NCI-H1436 (cell line): ENCODE measurements around the gene SBK1.
"Not testable (repeated sequence)": the region's sequence is repeated elsewhere in the genome, so short reads cannot be mapped to it uniquely, and the experiment has no call there.

Source experiments
- DNase-seq: peaks from one replicate; lab custom pipeline; 2025; lab: John Stamatoyannopoulos, UW

SBK1 gene

DNA sequence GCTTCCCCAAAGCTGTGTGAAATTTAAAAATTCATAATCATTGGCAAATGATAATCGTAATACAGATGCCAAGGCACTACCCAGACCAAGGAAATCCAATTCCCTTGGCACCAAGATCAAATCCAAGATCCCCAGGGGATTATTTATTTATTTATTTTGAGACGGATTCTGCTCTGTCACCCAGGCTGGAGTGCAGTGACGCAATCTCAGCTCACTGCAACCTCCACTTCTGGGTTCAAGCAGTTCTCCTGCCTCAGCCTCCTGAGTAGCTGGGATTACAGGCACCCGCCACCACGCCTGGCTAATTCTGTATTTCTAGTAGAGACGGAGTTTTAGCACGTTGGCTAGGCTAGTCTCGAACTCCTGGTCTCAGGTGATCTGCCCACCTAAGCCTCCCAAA is 43.4 kb downstream of the SBK1 start:
- DNase-seq: not testable (repeated sequence)

- DNase-seq: not testable (repeated sequence)
Measured at GRCh38 chr16:28336940-28337710, 44.8 kb downstream of the SBK1 start.

GRCh38 chr16:28338230-28338629 is 45.9 kb downstream of the SBK1 start:
- DNase-seq: not testable (repeated sequence)

DNA sequence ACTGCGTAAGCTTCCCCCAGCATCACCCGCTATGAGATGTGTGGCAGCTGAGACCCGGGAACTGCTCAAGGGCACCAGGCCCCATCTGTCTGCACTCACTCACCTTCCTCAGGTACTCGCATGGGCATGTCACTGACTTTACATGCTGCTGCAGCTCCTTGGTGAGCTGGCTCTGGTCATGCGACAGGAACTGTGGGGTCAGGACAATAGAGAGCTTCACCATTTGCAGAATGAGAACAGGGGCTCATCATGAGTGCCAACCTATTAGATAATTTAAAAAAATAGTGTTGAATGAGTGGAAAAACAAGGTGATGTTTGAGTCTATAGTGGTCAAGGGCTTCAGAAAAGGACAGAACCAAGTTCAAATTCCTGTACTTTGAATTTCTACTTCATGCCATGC is 70.3 kb downstream of the SBK1 start:
- DNase-seq: not testable (repeated sequence)

DNA sequence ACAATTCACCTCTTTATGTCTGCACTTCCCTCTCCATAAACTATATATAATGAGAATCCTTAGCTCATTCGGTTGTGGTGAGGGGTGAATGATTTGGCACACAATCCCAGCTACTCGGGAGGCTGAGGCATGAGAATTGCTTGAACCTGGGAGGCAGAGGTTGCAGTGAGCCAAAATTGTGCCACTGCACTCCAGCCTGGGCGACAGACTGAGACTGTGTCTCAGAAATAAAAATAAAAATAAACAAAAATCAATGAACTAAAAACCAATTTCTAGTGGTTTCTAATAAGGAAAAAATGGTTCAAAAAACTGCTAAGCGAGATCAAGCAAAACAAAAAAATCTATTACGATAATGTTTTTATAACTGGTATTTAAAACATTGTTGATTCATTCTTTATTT is 71.1 kb downstream of the SBK1 start, which contains the start of gene NPIPB6:
Gene NPIPB6, minus strand, starts transcription at position 101 of the 400 bp plus-strand sequence. CDS start 686 bp downstream, outside the sequence.
- not testable (repeated sequence) for DNase-seq

DNA sequence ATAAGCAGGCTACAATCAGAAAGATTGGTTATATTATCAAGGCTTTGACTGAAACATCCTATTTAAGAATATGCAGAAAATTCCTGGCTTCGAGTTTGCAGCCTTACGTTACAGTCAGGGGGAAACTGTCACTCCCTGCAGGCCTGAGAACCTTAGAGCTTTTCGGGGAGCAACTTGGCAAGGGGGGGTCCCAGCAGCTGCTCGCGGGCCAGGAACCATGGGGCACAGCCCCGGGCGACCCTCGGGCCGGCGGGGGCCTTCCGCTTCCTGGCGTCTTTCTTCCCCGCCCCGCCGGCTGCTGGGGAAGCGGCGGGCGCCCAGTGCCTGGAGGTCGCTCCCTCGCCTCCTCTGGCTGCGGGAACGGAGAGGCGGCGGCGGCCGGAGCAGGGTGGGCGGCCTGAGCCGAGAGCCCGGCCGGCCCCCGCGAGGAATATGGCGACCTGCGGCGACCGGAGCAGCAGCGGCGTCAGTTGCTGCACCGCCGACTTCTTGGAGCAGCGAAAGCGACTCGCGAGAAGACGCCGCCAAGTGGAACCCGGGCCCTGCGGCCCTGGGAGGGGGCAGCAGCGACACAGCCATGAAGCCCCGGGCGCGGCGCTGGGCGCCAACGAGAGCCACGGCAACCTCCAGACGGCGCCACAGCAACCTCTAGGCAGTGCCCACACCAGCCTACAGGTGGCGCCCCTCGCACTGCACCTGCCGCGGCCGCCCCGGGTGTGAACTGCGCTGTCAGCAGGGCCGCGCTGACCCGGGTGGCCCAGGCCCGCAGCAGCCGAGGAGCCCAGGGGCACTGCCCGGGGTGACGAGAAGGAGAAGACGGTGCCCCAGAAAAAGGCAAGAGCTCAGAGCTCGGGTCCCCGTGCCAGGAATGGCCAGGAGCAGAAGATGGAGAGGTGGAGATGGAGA is 72.2 kb downstream of the SBK1 start:
- DNase-seq: not testable (repeated sequence)

- DNase-seq: not testable (repeated sequence)
Measured at GRCh38 chr16:28367926-28368325, 75.6 kb downstream of the SBK1 start.
